Activated naive CD8-positive, alpha-beta T cell treated with anti-CD3 and anti-CD28 coated beads for 36 hours (primary cell): ENCODE measurements around the gene TTC28. TPM values are rescaled to one million over a fixed set of nuclear protein-coding genes. Genes with fewer than 3 reads are reported as not detected.

ENCODE experiments used
- DNase-seq: peaks from one replicate; pipeline ENCODE4 v3.0.0; 2021
- H3K27ac Mint-ChIP-seq: one replicate; pipeline ENCODE4 v1.8.0; 2022; ENCODE audit warnings: mild to moderate bottlenecking, moderate library complexity, mixed read lengths
- H3K27me3 Mint-ChIP-seq: one replicate; pipeline ENCODE4 v1.8.0; 2022; ENCODE audit warnings: mild to moderate bottlenecking, mixed read lengths
- H3K36me3 Mint-ChIP-seq: one replicate; pipeline ENCODE4 v1.8.0; 2021; ENCODE audit warnings: mild to moderate bottlenecking, mixed read lengths
- H3K4me1 Mint-ChIP-seq: one replicate; pipeline ENCODE4 v1.8.0; 2021; ENCODE audit warnings: mixed read lengths
- H3K4me3 Mint-ChIP-seq: one replicate; pipeline ENCODE4 v1.8.0; 2022; ENCODE audit warnings: mild to moderate bottlenecking, moderate library complexity, mixed read lengths
- H3K9me3 Mint-ChIP-seq: one replicate; pipeline ENCODE4 v1.8.0; 2022; ENCODE audit warnings: mixed read lengths
- total RNA-seq, 2 experiments: library from RNA; stranded (reverse); gene quantifications; one replicate each; pipeline ENCODE4 v1.2.3, GENCODE V29; 2021

TTC28 gene
- total RNA-seq, 2 experiments from 2014 or later: 1.0 to 1.9 TPM

- DNase-seq: no peak
- no peaks in the 10 kb centered on the region for H3K36me3 Mint-ChIP-seq
These were observed 694.0 kb downstream of the TTC28 start for GRCh38 chr22:27985323-27986275.

DNA sequence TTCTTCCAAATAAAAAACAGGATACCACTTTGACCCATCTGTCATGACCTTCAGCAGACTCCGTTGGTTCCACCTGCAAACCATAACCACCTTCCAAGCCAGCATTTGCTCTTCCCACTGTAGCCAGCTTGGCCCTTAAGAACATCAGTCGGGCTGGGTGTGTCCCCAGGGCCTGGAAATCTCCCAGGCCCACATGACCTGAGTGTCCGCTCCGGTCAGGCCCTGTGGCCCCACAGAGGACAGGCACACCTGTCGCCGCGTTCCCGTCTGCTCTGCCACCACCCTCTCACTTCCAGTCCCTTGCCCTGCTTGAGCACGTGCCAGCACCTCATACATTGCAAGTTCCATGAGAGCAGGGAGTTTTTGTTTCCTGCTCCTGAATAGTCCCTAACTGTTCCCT, 694.9 kb downstream of the TTC28 start:
- Mint-ChIP-seq H3K36me3 (no peaks in the 10 kb centered on the region), H3K4me1 (peaks cover 9% of the 10 kb centered on the region), H3K27me3 (no peaks in the 10 kb centered on the region), H3K4me3 (no peak overlapping the region), H3K27ac (no peak overlapping the region), H3K9me3 (no peaks in the 10 kb centered on the region)
- no peak for DNase-seq

More at GRCh38 chr22:27985323-27986275, 694.0 kb downstream of the TTC28 start:
- Mint-ChIP-seq H3K4me3 (no peak overlapping the region), H3K27ac (peak overlapping the region; percentile 34), H3K27me3 (no peaks in the 10 kb centered on the region), H3K4me1 (peaks cover 9% of the 10 kb centered on the region), H3K9me3 (no peaks in the 10 kb centered on the region)

GRCh38 chr22:27984001-27984695, 695.5 kb downstream of the TTC28 start:
- DNase-seq: no peak
- H3K27me3 Mint-ChIP-seq: no peaks in the 10 kb centered on the region
- no peaks in the 10 kb centered on the region for H3K36me3 Mint-ChIP-seq
- no peak overlapping the region for H3K4me3 Mint-ChIP-seq
- no peaks in the 10 kb centered on the region for H3K9me3 Mint-ChIP-seq
- H3K4me1 Mint-ChIP-seq: peaks cover 11% of the 10 kb centered on the region
- no peak overlapping the region for H3K27ac Mint-ChIP-seq

DNA sequence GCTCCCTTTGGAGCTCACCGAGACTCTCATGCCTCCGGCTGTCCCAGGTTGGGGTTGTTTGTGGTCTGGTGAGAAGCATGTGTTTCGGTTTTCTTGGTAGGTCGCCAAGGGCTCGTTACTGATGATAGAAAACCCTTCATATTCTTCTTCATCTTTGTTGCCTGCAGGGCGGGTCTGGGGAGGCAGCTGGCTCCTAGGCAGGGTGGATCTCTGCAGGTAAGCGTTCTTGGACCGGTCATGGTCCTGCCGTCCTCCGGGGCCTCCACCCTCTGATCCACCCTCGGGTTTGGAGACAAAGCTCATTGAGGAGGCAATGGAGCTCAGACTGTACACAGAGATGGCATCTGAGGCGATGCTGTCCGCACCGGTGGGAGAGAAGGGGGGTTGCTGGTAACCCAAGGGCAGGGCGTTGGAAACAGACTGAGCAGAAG, 696.3 kb downstream of the TTC28 start:
- peaks cover 9% of the 10 kb centered on the region for H3K4me1 Mint-ChIP-seq
- H3K27me3 Mint-ChIP-seq: no peaks in the 10 kb centered on the region
- H3K9me3 Mint-ChIP-seq: no peaks in the 10 kb centered on the region
- H3K4me3 Mint-ChIP-seq: no peak overlapping the region
- H3K36me3 Mint-ChIP-seq: no peaks in the 10 kb centered on the region
- DNase-seq: no peak
- no peak overlapping the region for H3K27ac Mint-ChIP-seq

DNA sequence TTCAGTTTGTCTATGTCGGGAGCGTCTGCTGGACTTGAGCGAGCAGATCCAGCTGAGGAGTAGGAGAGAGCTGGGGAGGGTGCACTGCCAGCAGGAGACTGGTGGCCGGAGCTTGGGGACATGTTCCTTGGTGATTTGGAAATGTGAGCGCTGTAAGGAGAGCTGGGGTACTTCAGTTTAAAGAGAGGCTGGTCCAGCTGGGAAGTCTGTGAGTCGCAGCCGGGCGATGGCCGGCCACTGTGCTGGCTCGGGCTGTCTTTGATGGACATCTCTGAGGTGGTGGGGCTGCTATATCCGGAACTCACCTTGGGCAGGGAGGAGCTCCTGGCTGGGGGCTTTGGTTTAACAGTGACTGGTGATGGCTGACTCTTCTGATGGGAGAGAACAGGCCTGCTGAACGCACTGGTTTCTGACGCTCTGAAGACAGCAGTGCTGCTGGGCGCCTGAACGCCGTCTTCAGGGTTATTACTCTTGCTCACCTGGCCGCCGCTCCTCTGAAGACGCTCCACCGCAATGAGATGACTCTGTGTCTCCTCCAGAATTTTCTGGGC, 696.9 kb downstream of the TTC28 start:
- Mint-ChIP-seq H3K27ac (no peak overlapping the region), H3K36me3 (no peaks in the 10 kb centered on the region), H3K9me3 (no peaks in the 10 kb centered on the region), H3K4me3 (no peak overlapping the region), H3K4me1 (peaks cover 6% of the 10 kb centered on the region), H3K27me3 (no peaks in the 10 kb centered on the region)
- no peak for DNase-seq

DNA sequence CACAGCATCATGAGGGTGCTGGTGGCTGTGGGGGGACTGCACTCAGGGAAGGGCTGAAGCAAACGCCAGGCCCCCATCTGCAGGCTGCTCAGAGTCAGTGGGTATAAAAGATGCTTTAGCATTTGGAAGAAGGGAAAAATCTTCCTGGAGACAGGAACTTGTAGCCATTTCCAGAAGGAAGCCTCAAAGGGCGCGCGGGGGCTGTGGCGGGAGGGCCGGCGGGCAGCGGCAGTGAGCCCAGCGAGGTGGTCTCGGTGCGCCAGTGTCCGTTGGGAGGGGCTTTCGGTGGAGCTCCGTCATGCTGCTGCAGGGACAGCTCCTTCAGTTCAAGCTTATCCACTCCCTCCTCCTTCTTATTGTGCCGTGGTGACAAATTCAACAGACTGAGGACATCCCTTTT, 697.5 kb downstream of the TTC28 start:
- Mint-ChIP-seq H3K9me3 (no peaks in the 10 kb centered on the region), H3K4me3 (no peak overlapping the region), H3K27me3 (no peaks in the 10 kb centered on the region), H3K27ac (no peak overlapping the region), H3K36me3 (no peaks in the 10 kb centered on the region), H3K4me1 (peaks cover 4% of the 10 kb centered on the region)
- no peak for DNase-seq

DNA sequence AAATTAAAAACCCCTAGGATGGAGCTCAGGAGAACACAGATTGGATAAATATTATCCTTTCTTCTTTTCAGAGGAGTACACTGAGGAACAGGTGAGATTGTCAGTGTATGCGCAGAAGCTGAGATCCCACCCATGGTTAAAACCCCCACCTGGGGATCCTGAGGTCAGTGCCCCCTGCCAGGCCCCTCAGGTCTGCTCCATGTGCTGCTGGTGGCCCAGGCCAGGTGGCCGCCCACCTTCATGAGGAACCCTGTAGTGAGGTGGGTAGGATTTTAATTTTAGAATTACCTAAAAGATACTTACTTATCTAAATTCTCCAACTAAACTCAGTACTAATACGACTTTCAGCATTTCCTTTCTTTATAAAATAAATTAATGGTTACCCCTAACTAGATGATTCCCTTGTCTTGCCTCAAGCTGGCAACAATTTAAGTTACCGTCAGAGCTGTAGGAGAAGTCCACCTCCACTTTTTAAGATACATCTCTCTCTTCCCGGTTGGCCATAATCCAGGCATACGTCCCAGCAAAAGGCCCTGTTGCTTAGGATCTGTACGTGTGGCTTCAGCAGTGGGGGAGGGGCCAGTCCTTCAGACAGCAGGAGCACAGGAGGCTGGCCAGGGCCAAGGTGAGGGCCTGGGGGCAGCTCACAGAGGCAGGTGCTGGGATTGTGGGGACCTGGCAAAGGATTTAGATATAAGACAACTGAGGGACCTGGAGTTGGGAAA, 699.1 kb downstream of the TTC28 start:
- no peaks in the 10 kb centered on the region for H3K9me3 Mint-ChIP-seq
- peak overlapping the region; percentile 42 for H3K27ac Mint-ChIP-seq
- DNase-seq: no peak
- no peaks in the 10 kb centered on the region for H3K36me3 Mint-ChIP-seq
- H3K27me3 Mint-ChIP-seq: no peaks in the 10 kb centered on the region
- H3K4me3 Mint-ChIP-seq: no peak overlapping the region
- peaks cover 2% of the 10 kb centered on the region for H3K4me1 Mint-ChIP-seq

DNA sequence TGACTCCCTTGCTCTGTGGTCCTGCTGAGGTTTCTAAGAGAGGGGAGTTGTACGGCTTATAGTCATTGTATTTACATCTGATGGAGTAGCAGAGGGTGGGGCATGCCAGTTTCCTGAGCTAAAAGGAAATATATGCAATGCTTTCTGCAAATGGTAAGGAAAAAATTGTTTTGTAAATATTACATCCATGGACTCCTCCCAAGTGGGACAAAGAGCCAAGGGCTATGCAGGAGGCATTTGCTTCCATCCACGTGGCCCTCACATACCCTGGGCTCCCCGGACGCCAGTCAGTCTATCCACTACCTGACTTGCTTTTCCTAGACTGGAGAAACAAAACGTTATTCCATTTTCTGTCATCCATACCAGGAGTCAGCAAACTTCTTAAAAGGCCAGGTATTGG, 700.8 kb downstream of the TTC28 start:
- Mint-ChIP-seq H3K27me3 (no peaks in the 10 kb centered on the region), H3K36me3 (no peaks in the 10 kb centered on the region), H3K9me3 (no peaks in the 10 kb centered on the region), H3K27ac (no peak overlapping the region), H3K4me1 (peaks cover 2% of the 10 kb centered on the region), H3K4me3 (no peak overlapping the region)
- no peak for DNase-seq

GRCh38 chr22:27978317-27978716, 701.3 kb downstream of the TTC28 start:
- Mint-ChIP-seq H3K4me3 (no peak overlapping the region), H3K36me3 (no peaks in the 10 kb centered on the region), H3K9me3 (no peaks in the 10 kb centered on the region), H3K27me3 (no peaks in the 10 kb centered on the region), H3K27ac (no peak overlapping the region), H3K4me1 (peaks cover 2% of the 10 kb centered on the region)
- no peak for DNase-seq

GRCh38 chr22:27976586-27976985, 703.1 kb downstream of the TTC28 start:
- no peak overlapping the region for H3K27ac Mint-ChIP-seq
- DNase-seq: no peak
- H3K9me3 Mint-ChIP-seq: no peaks in the 10 kb centered on the region
- H3K4me1 Mint-ChIP-seq: peaks cover 2% of the 10 kb centered on the region
- no peaks in the 10 kb centered on the region for H3K36me3 Mint-ChIP-seq
- H3K27me3 Mint-ChIP-seq: no peaks in the 10 kb centered on the region
- no peak overlapping the region for H3K4me3 Mint-ChIP-seq

DNA sequence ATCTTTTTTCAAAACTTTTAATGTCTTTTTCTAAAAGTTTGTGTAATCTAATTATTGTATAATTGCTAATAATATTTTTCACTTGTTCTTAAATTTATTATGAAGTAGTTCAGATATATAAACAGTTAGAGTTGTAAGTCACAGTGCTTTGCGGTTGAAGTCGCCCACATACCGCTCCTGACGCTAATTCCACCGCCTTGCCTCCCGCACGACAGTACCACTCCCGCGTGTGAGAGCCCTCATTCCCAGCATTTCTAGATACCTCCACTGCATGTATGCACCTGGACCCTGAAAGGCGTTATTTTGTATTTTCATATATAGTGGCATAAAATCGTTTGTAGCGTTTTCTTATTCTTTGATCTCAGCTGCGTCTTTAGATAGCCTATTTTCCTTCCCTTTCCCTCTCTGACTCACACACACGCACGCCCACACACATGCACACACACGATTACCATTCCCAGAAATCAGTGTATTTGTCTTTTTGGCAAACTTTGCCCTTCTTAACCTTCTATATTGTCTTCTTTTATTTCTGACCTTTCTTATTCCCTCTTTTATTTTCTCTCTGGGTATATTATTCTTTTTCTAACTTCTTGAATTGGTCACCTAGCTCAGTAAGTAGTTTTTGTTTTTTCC, 704.1 kb downstream of the TTC28 start:
- DNase-seq: no peak
- Mint-ChIP-seq H3K4me1 (peaks cover 2% of the 10 kb centered on the region), H3K9me3 (peaks cover 1% of the 10 kb centered on the region), H3K36me3 (peaks cover 2% of the 10 kb centered on the region), H3K27me3 (no peaks in the 10 kb centered on the region), H3K27ac (no peak overlapping the region), H3K4me3 (no peak overlapping the region)

- Mint-ChIP-seq H3K36me3 (peaks cover 9% of the 10 kb centered on the region), H3K4me1 (peaks cover 3% of the 10 kb centered on the region), H3K27ac (no peak overlapping the region), H3K9me3 (peaks cover 2% of the 10 kb centered on the region), H3K27me3 (no peaks in the 10 kb centered on the region), H3K4me3 (no peak overlapping the region)
- no peak for DNase-seq
These were observed 705.8 kb downstream of the TTC28 start for GRCh38 chr22:27973846-27974245.

GRCh38 chr22:27972732-27973698, 706.6 kb downstream of the TTC28 start:
- Mint-ChIP-seq H3K36me3 (peaks cover 12% of the 10 kb centered on the region), H3K4me1 (peaks cover 3% of the 10 kb centered on the region), H3K27ac (no peak overlapping the region), H3K4me3 (no peak overlapping the region), H3K9me3 (peaks cover 2% of the 10 kb centered on the region), H3K27me3 (no peaks in the 10 kb centered on the region)
- DNase-seq: no peak
